HCT116 (cell line): ENCODE data around the gene NOP10. TPM values are rescaled to one million over a fixed set of nuclear protein-coding genes. Genes with fewer than 3 reads are reported as not detected.
"Not testable (repeated sequence)": the region's sequence is repeated elsewhere in the genome, so short reads cannot be mapped to it uniquely, and the experiment has no call there.

Experiments used
- ATAC-seq: fragments of 200-7000 bp; cut with Tn5 transposase; 2 replicates; pipeline ENCODE4 v1.9.1; 2020; ENCODE audit warnings: mild to moderate bottlenecking, moderate library complexity
- BruUV-seq: library from RNA; stranded (reverse); fragments of 400-500 nt; replicated peaks from 2 replicates; lab custom pipeline; 2021; lab: Mats Ljungman, UMichigan
- CTCF ChIA-PET: fragments of 300-600 bp; sonication (Branson Sonifier 250); formaldehyde crosslinking; loops from one replicate; lab custom pipeline; 2021; ENCODE audit warnings: antibody characterized with exemption; lab: Charles Lee
- POLR2A ChIA-PET: fragments of 300-600, 350-600 bp; sonication (Branson Sonifier 250); formaldehyde crosslinking; loops from one replicate; lab custom pipeline; 2021; ENCODE audit warnings: antibody characterized with exemption; lab: Charles Lee
- RAD21 ChIA-PET, 2 experiments: fragments of 300-600 bp; sonication (Branson Sonifier 250); formaldehyde crosslinking; loops; one replicate each; lab custom pipeline; 2023; ENCODE audit warnings: low total read pairs in 2 of 2; ENCODE audit not compliant: uncharacterized antibody in 2 of 2, unreplicated experiment in 2 of 2, low non-redundant PET in 1 of 2; lab: Charles Lee
- DNase-seq: peaks from one replicate; pipeline ENCODE4 v3.0.0-alpha.2; 2010; ENCODE audit warnings: low read depth, low spot score
- H2AFZ ChIP-seq: fragments of 200-600 bp; shearing (Covaris generic), sonication (generic); 2 replicates; pipeline ENCODE4 v1.6.1; 2017; ENCODE audit warnings: low read depth, mixed run types, mixed read lengths, antibody characterized with exemption, low read length; ENCODE audit not compliant: poor library complexity, severe bottlenecking
- H3K27ac ChIP-seq: 2 replicates; pipeline ENCODE4 v1.5.1; 2012; ENCODE audit warnings: low read depth, low read length
- H3K27me3 ChIP-seq: fragments of 200-600 bp; sonication (generic); 2 replicates; pipeline ENCODE4 v1.6.1; 2016; ENCODE audit warnings: mixed run types, low read length, mixed read lengths; ENCODE audit not compliant: insufficient read depth
- H3K36me3 ChIP-seq, 2 experiments: fragments of 200-500 bp in 1 of 2; fragments of 200-600 bp in 1 of 2; sonication (Bioruptor generic) in 1 of 2; sonication (generic) in 1 of 2; 2 replicates each; pipeline versions ENCODE4 v1.5.1 to v1.6.1; 2014 to 2016; ENCODE audit warnings: low read length in 2 of 2, inconsistent platforms in 1 of 2, mixed read lengths in 1 of 2, mixed run types in 1 of 2; ENCODE audit not compliant: insufficient read depth in 2 of 2, control insufficient read depth in 1 of 2
- H3K4me1 ChIP-seq, 2 experiments: fragments of 200-600 bp in 1 of 2; sonication (generic) in 1 of 2; 2 replicates each; pipeline versions ENCODE4 v1.5.1 to v1.6.1; 2012 to 2017; ENCODE audit warnings: low read length in 2 of 2, inconsistent platforms in 1 of 2, mild to moderate bottlenecking in 1 of 2, mixed read lengths in 1 of 2, mixed run types in 1 of 2, moderate library complexity in 1 of 2; ENCODE audit not compliant: insufficient read depth in 2 of 2, control insufficient read depth in 1 of 2
- H3K4me2 ChIP-seq: fragments of 200-600 bp; sonication (generic); 2 replicates; pipeline ENCODE4 v1.6.1; 2017; ENCODE audit warnings: mixed run types, low read length, mixed read lengths
- H3K4me3 ChIP-seq, 2 experiments: fragments of 200-600 bp in 1 of 2; sonication (generic) in 1 of 2; replicated peaks in 1 of 2; 2 replicates each; pipeline ENCODE4 v1.5.1; 2011 to 2016; ENCODE audit warnings: low read length in 2 of 2, control low read depth in 1 of 2, low read depth in 1 of 2, mild to moderate bottlenecking in 1 of 2, mixed read lengths in 1 of 2, mixed run types in 1 of 2
- H3K79me2 ChIP-seq: fragments of 200-600 bp; sonication (generic); 2 replicates; pipeline ENCODE4 v1.6.1; 2017; ENCODE audit warnings: mild to moderate bottlenecking, mixed run types, low read length, moderate library complexity, mixed read lengths; ENCODE audit not compliant: insufficient read depth
- H3K9ac ChIP-seq: fragments of 200-600 bp; sonication (generic); 2 replicates; pipeline ENCODE4 v1.6.1; 2016; ENCODE audit warnings: low read length, mixed read lengths
- H3K9me2 ChIP-seq: fragments of 200-600 bp; sonication (generic), shearing (Covaris generic); 2 replicates; pipeline ENCODE4 v1.6.1; 2017; ENCODE audit warnings: mixed run types, mild to moderate bottlenecking, moderate library complexity; ENCODE audit not compliant: insufficient read depth
- H3K9me3 ChIP-seq, 2 experiments: fragments of 200-500 bp in 1 of 2; fragments of 200-600 bp in 1 of 2; sonication (Bioruptor generic) in 1 of 2; sonication (generic) in 1 of 2; 2 replicates each; pipeline ENCODE4 v1.6.1; 2014 to 2017; ENCODE audit warnings: low read length in 2 of 2, mixed read lengths in 2 of 2, inconsistent platforms in 1 of 2, low read depth in 1 of 2, mild to moderate bottlenecking in 1 of 2, mixed run types in 1 of 2, moderate library complexity in 1 of 2; ENCODE audit not compliant: control insufficient read depth in 1 of 2, insufficient read depth in 1 of 2
- H4K20me1 ChIP-seq: fragments of 200-600 bp; sonication (generic), shearing (Covaris generic); 2 replicates; pipeline ENCODE4 v1.6.1; 2017; ENCODE audit warnings: mixed run types, mild to moderate bottlenecking, moderate library complexity; ENCODE audit not compliant: insufficient read depth
- EGR1 ChIP-seq: IDR thresholded peaks from 2 replicates; pipeline ENCODE4 v1.6.1; 2012; ENCODE audit warnings: low read depth
- ELF1 ChIP-seq: IDR thresholded peaks from 2 replicates; pipeline ENCODE4 v1.6.1; 2012; ENCODE audit warnings: low read depth, borderline replicate concordance
- FOSL1 ChIP-seq: IDR thresholded peaks from 2 replicates; pipeline ENCODE4 v1.6.1; 2012; ENCODE audit warnings: low read depth
- POLR2A ChIP-seq: IDR thresholded peaks from 2 replicates; pipeline ENCODE4 v1.7.0; 2011; ENCODE audit warnings: borderline replicate concordance; ENCODE audit not compliant: insufficient read depth, insufficient read length; ENCODE audit errors: extremely low read depth
- ZFX ChIP-seq: fragments of 450-650 bp; IDR thresholded peaks from 2 replicates; pipeline ENCODE4 v1.6.1; 2017
- ZNF274 ChIP-seq: fragments of 200-500 bp; sonication (Bioruptor generic); IDR thresholded peaks from 2 replicates; pipeline ENCODE4 v1.6.1; 2014; ENCODE audit warnings: mild to moderate bottlenecking, low read depth, low read length, inconsistent platforms
- intact Hi-C: fragments of 100-400 bp; cut with micrococcal nuclease; formaldehyde crosslinking; loops from 2 replicates; pipeline ENCODE4 v1.10.0; 2022
- total RNA-seq: library from RNA; stranded (reverse); gene quantifications from one replicate; pipeline ENCODE4 v1.2.1, GENCODE V29; 2021; ENCODE audit not compliant: unreplicated experiment
- TF ChIP-seq, protein P1 (sequence below), 3 experiments: fragments of 200-600 bp in 1 of 3; sonication (generic) in 1 of 3; IDR thresholded peaks in 2 of 3; conservative IDR thresholded peaks in 1 of 3; 2 replicates each; pipeline ENCODE4 v1.5.1; 2012 to 2017; ENCODE audit warnings: low read depth in 2 of 3, low read length in 2 of 3, antibody characterized with exemption in 1 of 3, borderline replicate concordance in 1 of 3, control low read depth in 1 of 3, mild to moderate bottlenecking in 1 of 3, mixed read lengths in 1 of 3, mixed run types in 1 of 3, moderate library complexity in 1 of 3; ENCODE audit not compliant: insufficient read depth in 1 of 3
- TF ChIP-seq, protein P2 (sequence below): IDR thresholded peaks from 2 replicates; pipeline ENCODE4 v1.6.1; 2012

NOP10 gene
- total RNA-seq, 1 experiment from 2014 or later = 216 TPM

DNA sequence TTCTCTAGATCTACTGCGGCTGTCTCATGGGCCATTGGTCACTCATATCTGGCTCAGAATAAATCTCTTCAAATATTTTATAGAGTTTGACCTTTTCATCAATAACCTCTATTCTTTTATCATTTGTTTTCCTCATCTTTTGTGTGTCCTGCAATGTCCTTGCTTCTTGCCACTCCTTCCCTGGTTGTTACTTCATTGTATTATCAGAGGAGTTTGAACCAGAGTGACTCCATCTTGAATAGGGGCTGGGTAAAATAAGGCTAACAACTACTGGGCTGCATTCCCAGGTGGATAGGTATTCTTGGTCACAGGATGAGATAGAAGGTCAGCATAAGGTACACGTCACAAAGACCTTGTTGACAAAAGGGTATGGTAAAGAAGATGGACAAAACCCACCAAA lies 33.9 kb upstream of the NOP10 start:
- no TSS peak for BruUV-seq

DNA sequence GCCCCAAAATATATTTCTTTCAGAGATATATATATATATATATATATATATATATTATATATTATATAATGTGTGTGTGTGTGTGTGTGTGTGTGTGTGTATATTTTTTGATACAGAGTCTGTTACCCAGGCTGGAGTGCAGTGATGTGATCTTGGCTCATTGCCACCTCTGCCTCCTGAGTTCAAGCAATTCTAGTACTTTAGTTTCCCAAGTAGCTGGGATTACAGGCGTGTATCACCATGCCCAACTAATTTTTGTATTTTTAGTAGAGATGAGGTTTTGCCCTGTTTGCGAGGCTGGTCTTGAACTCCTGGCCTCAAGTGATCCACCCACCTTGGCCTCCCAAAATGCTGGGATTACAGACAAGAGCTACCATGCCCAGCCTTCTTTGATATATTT lies 32.6 kb upstream of the NOP10 start:
- H3K4me2 ChIP-seq, H3K36me3 ChIP-seq, H3K9ac ChIP-seq, H3K9me3 ChIP-seq, H3K4me1 ChIP-seq, RAD21 ChIA-PET, ATAC-seq, H2AFZ ChIP-seq, H3K9me2 ChIP-seq, BruUV-seq, DNase-seq, POLR2A ChIA-PET, H4K20me1 ChIP-seq, H3K79me2 ChIP-seq, intact Hi-C loops, H3K27ac ChIP-seq, H3K27me3 ChIP-seq, H3K4me3 ChIP-seq: not testable (repeated sequence)
- CTCF ChIA-PET = interaction anchor here (1.1 kb wide), 1 partner anchor 17 kb away, joined by 3 read pairs; no protein-coding TSS in a partner anchor

More for the DNA sequence above, 33.9 kb upstream of the NOP10 start:
- Histone ChIP-seq H3K4me3 (no peak overlapping the region), H3K27ac (no peak overlapping the region), H3K9ac (no peak overlapping the region), H3K4me1 (no peaks in the 10 kb centered on the region), H3K79me2 (no peaks in the 10 kb centered on the region), H3K4me2 (no peak overlapping the region)
- no peak for DNase-seq
- intact Hi-C loops = no loop called here
- RAD21 ChIA-PET = no interaction called here
- TF ChIP-seq FOSL1 (no peak), EGR1 (no peak), ZFX (no peak), ZNF274 (no peak), POLR2A (no peak), ELF1 (no peak)
- TF ChIP-seq, protein P1, sequence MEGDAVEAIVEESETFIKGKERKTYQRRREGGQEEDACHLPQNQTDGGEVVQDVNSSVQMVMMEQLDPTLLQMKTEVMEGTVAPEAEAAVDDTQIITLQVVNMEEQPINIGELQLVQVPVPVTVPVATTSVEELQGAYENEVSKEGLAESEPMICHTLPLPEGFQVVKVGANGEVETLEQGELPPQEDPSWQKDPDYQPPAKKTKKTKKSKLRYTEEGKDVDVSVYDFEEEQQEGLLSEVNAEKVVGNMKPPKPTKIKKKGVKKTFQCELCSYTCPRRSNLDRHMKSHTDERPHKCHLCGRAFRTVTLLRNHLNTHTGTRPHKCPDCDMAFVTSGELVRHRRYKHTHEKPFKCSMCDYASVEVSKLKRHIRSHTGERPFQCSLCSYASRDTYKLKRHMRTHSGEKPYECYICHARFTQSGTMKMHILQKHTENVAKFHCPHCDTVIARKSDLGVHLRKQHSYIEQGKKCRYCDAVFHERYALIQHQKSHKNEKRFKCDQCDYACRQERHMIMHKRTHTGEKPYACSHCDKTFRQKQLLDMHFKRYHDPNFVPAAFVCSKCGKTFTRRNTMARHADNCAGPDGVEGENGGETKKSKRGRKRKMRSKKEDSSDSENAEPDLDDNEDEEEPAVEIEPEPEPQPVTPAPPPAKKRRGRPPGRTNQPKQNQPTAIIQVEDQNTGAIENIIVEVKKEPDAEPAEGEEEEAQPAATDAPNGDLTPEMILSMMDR (IDR thresholded peaks at IDR 0.05 in 2 of 3, conservative IDR thresholded peaks at IDR 0.05 in 1 of 3; ENCODE audit: borderline replicate concordance in 1 of 3, insufficient read depth in 1 of 3, low read depth in 2 of 3, low read length in 2 of 3) = no peak
- TF ChIP-seq, protein P2, sequence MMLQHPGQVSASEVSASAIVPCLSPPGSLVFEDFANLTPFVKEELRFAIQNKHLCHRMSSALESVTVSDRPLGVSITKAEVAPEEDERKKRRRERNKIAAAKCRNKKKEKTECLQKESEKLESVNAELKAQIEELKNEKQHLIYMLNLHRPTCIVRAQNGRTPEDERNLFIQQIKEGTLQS = no peak
- TF ChIP-seq, all 23 proteins: peak for 0
- ATAC-seq = no peak
- ChIA-PET POLR2A (no interaction called here), CTCF (no interaction called here)
- H3K27me3 ChIP-seq = no peaks in the 10 kb centered on the region
- H3K36me3 ChIP-seq = no peaks in the 10 kb centered on the region
- no peak overlapping the region for H2AFZ ChIP-seq
- H4K20me1 ChIP-seq = no peaks in the 10 kb centered on the region
- no peaks in the 10 kb centered on the region for H3K9me3 ChIP-seq
- no peaks in the 10 kb centered on the region for H3K9me2 ChIP-seq
